Measurements from ENCODE around the gene SRSF10. TPM values are rescaled to one million over a fixed set of nuclear protein-coding genes. Genes with fewer than 3 reads are reported as not detected.
A peak's percentile ranks its signal among the peaks of the same experiment; 100 is the strongest.
"Not testable (repeated sequence)": the region's sequence is repeated elsewhere in the genome, so short reads cannot be mapped to it uniquely, and the experiment has no call there.

The SRSF10 gene
- total and polyA plus RNA-seq, 2 donors (not counting 1 experiment from before 2014, with no cell fraction given), result 93.5 to 113 TPM

DNA sequence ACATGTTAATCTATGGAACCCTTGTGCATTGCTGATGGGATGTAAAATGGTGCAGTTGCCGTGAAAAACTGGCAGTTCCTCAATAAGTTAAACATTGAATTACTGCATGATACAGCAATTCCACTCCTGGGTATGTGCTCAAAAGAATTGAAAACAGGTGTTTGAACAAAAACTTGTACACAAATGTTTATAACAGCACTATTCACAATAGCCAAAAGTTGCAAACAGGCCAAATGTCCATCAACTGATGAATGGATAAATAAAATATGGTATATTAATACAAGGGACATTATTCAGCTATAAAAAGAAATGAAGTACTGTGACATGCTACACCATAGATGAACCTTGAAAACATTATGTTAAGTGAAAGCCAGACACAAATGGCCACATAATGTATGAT is 17.7 kb upstream of the SRSF10 start:
- no peak for DNase-seq (ENCODE audit: low read depth in 2 of 2)
- Histone ChIP-seq H2AFZ (ENCODE audit: low read length) (no peak overlapping the region), H4K20me1 (ENCODE audit: control insufficient read depth, extremely low read depth, insufficient read depth, low read length) (no peaks in the 10 kb centered on the region), H3K4me3 (replicated peaks in 1 of 4; ENCODE audit: control extremely low read depth in 1 of 4, insufficient read depth in 1 of 4, low read depth in 3 of 4, low read length in 4 of 4) (no peak overlapping the region), H3K9ac (ENCODE audit: insufficient read depth, low read length) (no peak overlapping the region), H3K79me2 (ENCODE audit: control insufficient read depth, insufficient read depth, low read length) (no peaks in the 10 kb centered on the region), H3K4me2 (ENCODE audit: extremely low read depth, insufficient read depth, low read length) (no peak overlapping the region), H3K27me3 (ENCODE audit: control insufficient read depth, insufficient read depth, low read length) (no peaks in the 10 kb centered on the region), H3K27ac (ENCODE audit: insufficient read depth, low read length) (no peak overlapping the region), H3K36me3 (ENCODE audit: control insufficient read depth, insufficient read depth, low read length) (no peaks in the 10 kb centered on the region), H3K9me3 (ENCODE audit: control insufficient read depth, insufficient read depth, low read depth, low read length) (no peaks in the 10 kb centered on the region), H3K4me1 (ENCODE audit: control insufficient read depth, extremely low read depth, insufficient read depth, low read length) (no peaks in the 10 kb centered on the region)
- TF ChIP-seq EZH2 (IDR thresholded peaks at IDR 0.05; ENCODE audit: low read length, missing control alignments), result no peak
- TF ChIP-seq, protein P1, sequence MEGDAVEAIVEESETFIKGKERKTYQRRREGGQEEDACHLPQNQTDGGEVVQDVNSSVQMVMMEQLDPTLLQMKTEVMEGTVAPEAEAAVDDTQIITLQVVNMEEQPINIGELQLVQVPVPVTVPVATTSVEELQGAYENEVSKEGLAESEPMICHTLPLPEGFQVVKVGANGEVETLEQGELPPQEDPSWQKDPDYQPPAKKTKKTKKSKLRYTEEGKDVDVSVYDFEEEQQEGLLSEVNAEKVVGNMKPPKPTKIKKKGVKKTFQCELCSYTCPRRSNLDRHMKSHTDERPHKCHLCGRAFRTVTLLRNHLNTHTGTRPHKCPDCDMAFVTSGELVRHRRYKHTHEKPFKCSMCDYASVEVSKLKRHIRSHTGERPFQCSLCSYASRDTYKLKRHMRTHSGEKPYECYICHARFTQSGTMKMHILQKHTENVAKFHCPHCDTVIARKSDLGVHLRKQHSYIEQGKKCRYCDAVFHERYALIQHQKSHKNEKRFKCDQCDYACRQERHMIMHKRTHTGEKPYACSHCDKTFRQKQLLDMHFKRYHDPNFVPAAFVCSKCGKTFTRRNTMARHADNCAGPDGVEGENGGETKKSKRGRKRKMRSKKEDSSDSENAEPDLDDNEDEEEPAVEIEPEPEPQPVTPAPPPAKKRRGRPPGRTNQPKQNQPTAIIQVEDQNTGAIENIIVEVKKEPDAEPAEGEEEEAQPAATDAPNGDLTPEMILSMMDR (conservative IDR thresholded peaks at IDR 0.05 in 1 of 2, IDR thresholded peaks at IDR 0.05 in 1 of 2; ENCODE audit: low read depth in 1 of 2, low read length in 2 of 2), result no peak

DNA sequence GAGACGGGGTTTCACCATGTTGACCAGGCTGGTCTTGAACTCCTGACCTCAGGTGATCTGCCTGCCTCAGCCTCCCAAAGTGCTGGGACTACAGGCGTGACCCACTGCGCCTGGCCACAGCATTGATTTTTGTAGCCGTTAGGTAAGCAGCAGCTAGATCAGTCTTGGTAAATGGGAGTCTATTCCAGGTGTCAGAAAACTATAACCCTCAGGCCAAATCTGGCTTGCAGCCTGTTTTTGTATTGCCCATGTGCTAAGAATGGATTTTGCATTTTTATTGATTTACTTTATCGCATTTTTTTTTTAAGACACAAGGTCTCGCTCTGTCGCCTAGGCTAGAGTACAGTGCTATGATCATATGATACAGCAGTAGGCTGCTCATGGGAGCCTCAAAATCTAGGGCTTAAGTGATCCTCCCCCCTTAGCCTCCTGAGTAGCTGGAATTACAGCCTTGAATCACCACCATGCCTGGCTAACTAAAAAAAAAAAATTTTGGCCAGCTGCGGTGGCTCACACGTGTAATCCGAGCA is 16.6 kb upstream of the SRSF10 start:
- no peak for DNase-seq (ENCODE audit: low read depth in 2 of 2)
- Histone ChIP-seq H3K9ac (ENCODE audit: insufficient read depth, low read length) (no peak overlapping the region), H3K79me2 (ENCODE audit: control insufficient read depth, insufficient read depth, low read length) (no peaks in the 10 kb centered on the region), H3K27me3 (ENCODE audit: control insufficient read depth, insufficient read depth, low read length) (no peaks in the 10 kb centered on the region), H2AFZ (ENCODE audit: low read length) (no peak overlapping the region), H3K9me3 (ENCODE audit: control insufficient read depth, insufficient read depth, low read depth, low read length) (no peaks in the 10 kb centered on the region), H3K36me3 (ENCODE audit: control insufficient read depth, insufficient read depth, low read length) (no peaks in the 10 kb centered on the region), H3K27ac (ENCODE audit: insufficient read depth, low read length) (no peak overlapping the region), H3K4me3 (replicated peaks in 1 of 4; ENCODE audit: control extremely low read depth in 1 of 4, insufficient read depth in 1 of 4, low read depth in 3 of 4, low read length in 4 of 4) (no peak overlapping the region), H4K20me1 (ENCODE audit: control insufficient read depth, extremely low read depth, insufficient read depth, low read length) (no peaks in the 10 kb centered on the region), H3K4me1 (ENCODE audit: control insufficient read depth, extremely low read depth, insufficient read depth, low read length) (no peaks in the 10 kb centered on the region), H3K4me2 (ENCODE audit: extremely low read depth, insufficient read depth, low read length) (no peak overlapping the region)
- no peak for TF ChIP-seq EZH2 (IDR thresholded peaks at IDR 0.05; ENCODE audit: low read length, missing control alignments)
- TF ChIP-seq, protein P1 (conservative IDR thresholded peaks at IDR 0.05 in 1 of 2, IDR thresholded peaks at IDR 0.05 in 1 of 2; ENCODE audit: low read depth in 1 of 2, low read length in 2 of 2), result no peak

DNA sequence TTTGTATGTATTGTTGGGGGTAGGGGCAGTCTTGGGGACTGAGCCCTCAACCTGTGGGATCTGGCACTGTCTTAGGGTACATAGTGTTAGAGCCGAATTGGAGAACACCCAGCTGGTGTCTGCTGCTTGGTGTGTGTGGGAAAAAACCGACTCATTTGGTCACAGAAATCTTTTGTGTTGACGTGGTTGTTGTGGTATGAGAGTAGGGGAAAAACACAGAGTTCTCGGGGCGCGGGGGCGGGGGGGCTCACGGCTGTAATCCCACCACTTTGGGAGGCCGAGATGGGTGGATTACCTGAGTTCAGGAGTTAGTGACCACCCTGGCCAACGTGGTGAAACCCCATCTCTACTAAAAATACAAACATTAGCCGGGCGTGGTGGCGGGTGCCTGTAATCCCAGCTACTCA is 15.3 kb upstream of the SRSF10 start:
- Histone ChIP-seq H3K9ac (ENCODE audit: insufficient read depth, low read length) (no peak overlapping the region), H3K36me3 (ENCODE audit: control insufficient read depth, insufficient read depth, low read length) (no peaks in the 10 kb centered on the region), H3K27me3 (ENCODE audit: control insufficient read depth, insufficient read depth, low read length) (no peaks in the 10 kb centered on the region), H2AFZ (ENCODE audit: low read length) (no peak overlapping the region), H3K4me1 (ENCODE audit: control insufficient read depth, extremely low read depth, insufficient read depth, low read length) (no peaks in the 10 kb centered on the region), H4K20me1 (ENCODE audit: control insufficient read depth, extremely low read depth, insufficient read depth, low read length) (no peaks in the 10 kb centered on the region), H3K27ac (ENCODE audit: insufficient read depth, low read length) (no peak overlapping the region), H3K4me2 (ENCODE audit: extremely low read depth, insufficient read depth, low read length) (no peak overlapping the region), H3K79me2 (ENCODE audit: control insufficient read depth, insufficient read depth, low read length) (no peaks in the 10 kb centered on the region), H3K9me3 (ENCODE audit: control insufficient read depth, insufficient read depth, low read depth, low read length) (no peaks in the 10 kb centered on the region), H3K4me3 (replicated peaks in 1 of 4; ENCODE audit: control extremely low read depth in 1 of 4, insufficient read depth in 1 of 4, low read depth in 3 of 4, low read length in 4 of 4) (no peak overlapping the region)
- DNase-seq (ENCODE audit: low read depth in 2 of 2), result peak in 1 of 2 donors; percentile 92
- TF ChIP-seq EZH2 (IDR thresholded peaks at IDR 0.05; ENCODE audit: low read length, missing control alignments), result no peak
- TF ChIP-seq, protein P1 (conservative IDR thresholded peaks at IDR 0.05 in 1 of 2, IDR thresholded peaks at IDR 0.05 in 1 of 2; ENCODE audit: low read depth in 1 of 2, low read length in 2 of 2), result no peak

DNA sequence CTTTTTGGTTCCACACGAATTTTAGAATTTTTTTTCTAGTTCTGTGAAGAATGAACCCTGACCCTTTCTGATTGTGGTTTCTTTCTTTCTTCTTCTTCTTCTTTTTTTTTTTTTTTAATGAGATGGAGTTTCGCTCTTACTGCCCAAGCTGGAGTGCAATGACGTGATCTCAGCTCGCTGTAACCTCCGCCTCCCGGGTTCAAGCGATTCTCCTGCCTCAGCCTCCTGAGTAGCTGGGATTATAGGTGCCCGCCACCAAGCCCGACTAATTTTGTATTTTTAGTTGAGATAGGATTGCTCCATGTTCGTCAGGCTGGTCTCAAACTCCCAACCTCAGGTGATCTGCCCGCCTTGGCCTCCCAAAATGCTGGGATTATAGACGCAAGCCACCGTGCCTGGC is 11.9 kb upstream of the SRSF10 start:
- H3K9ac ChIP-seq (ENCODE audit: insufficient read depth, low read length); H3K27me3 ChIP-seq (ENCODE audit: control insufficient read depth, insufficient read depth, low read length); H2AFZ ChIP-seq (ENCODE audit: low read length); H3K4me2 ChIP-seq (ENCODE audit: extremely low read depth, insufficient read depth, low read length); H3K4me3 ChIP-seq (replicated peaks in 1 of 4; ENCODE audit: control extremely low read depth in 1 of 4, insufficient read depth in 1 of 4, low read depth in 3 of 4, low read length in 4 of 4); H3K36me3 ChIP-seq (ENCODE audit: control insufficient read depth, insufficient read depth, low read length); H4K20me1 ChIP-seq (ENCODE audit: control insufficient read depth, extremely low read depth, insufficient read depth, low read length); H3K9me3 ChIP-seq (ENCODE audit: control insufficient read depth, insufficient read depth, low read depth, low read length); H3K27ac ChIP-seq (ENCODE audit: insufficient read depth, low read length); H3K4me1 ChIP-seq (ENCODE audit: control insufficient read depth, extremely low read depth, insufficient read depth, low read length); H3K79me2 ChIP-seq (ENCODE audit: control insufficient read depth, insufficient read depth, low read length); DNase-seq (ENCODE audit: low read depth in 2 of 2): not testable (repeated sequence)

Data from fibroblast of lung (primary cell).